Neural cell (in vitro differentiated cells): Measurements from ENCODE around the gene ADTRP. TPM values are rescaled to one million over a fixed set of nuclear protein-coding genes. Genes with fewer than 3 reads are reported as not detected.

Experiments used
- H2AFZ ChIP-seq: fragments of 200-600, 300-800 bp; sonication (generic), shearing (Covaris generic); 2 replicates; pipeline ENCODE4 v1.6.0; 2014; ENCODE audit warnings: low read depth, mild to moderate bottlenecking, antibody characterized with exemption, low read length, moderate library complexity
- H3F3A ChIP-seq: fragments of 200-600 bp; shearing (Covaris generic); 2 replicates; pipeline ENCODE4 v1.6.1; 2016; ENCODE audit warnings: mild to moderate bottlenecking, moderate library complexity, mixed read lengths, antibody characterized with exemption, low read length; ENCODE audit not compliant: insufficient read depth, poor library complexity, severe bottlenecking
- H3K27ac ChIP-seq: fragments of 200-600, 300-800 bp; sonication (generic), shearing (Covaris generic); 2 replicates; pipeline ENCODE4 v1.5.1; 2014; ENCODE audit warnings: mild to moderate bottlenecking, low read length, moderate library complexity
- H3K27me3 ChIP-seq: fragments of 300-800, 200-600 bp; sonication (generic), shearing (Covaris generic); 2 replicates; pipeline ENCODE4 v1.6.0; 2014; ENCODE audit warnings: mild to moderate bottlenecking, low read depth, low read length, moderate library complexity; ENCODE audit not compliant: insufficient read depth
- H3K36me3 ChIP-seq: fragments of 300-800, 200-600 bp; sonication (generic), shearing (Covaris generic); 2 replicates; pipeline ENCODE4 v1.5.1; 2014; ENCODE audit warnings: mild to moderate bottlenecking, antibody characterized with exemption, low read length, moderate library complexity; ENCODE audit not compliant: insufficient read depth
- H3K4me2 ChIP-seq: fragments of 300-800, 200-600 bp; sonication (generic), shearing (Covaris generic); 2 replicates; pipeline ENCODE4 v1.6.0; 2014; ENCODE audit warnings: mild to moderate bottlenecking, low read length
- H3K4me3 ChIP-seq: fragments of 300-800, 200-600 bp; sonication (generic), shearing (Covaris generic); 2 replicates; pipeline ENCODE4 v1.5.1; 2014; ENCODE audit warnings: mild to moderate bottlenecking, low read length, moderate library complexity
- H3K79me2 ChIP-seq: fragments of 200-600 bp; shearing (Covaris generic); replicated peaks from 2 replicates; pipeline ENCODE4 v1.6.0; 2014; ENCODE audit warnings: mild to moderate bottlenecking, low read length, moderate library complexity; ENCODE audit not compliant: insufficient read depth
- H3K9ac ChIP-seq: fragments of 300-800, 200-600 bp; sonication (generic), shearing (Covaris generic); 2 replicates; pipeline ENCODE4 v1.6.1; 2016; ENCODE audit warnings: mild to moderate bottlenecking, low read length, mixed read lengths
- H3K9me2 ChIP-seq: fragments of 200-600 bp; shearing (Covaris generic); 2 replicates; pipeline ENCODE4 v1.6.1; 2016; ENCODE audit warnings: mild to moderate bottlenecking, low read length, mixed read lengths; ENCODE audit not compliant: insufficient read depth
- H3K9me3 ChIP-seq: fragments of 200-600, 300-800 bp; sonication (generic), shearing (Covaris generic); 2 replicates; pipeline ENCODE4 v1.6.1; 2016; ENCODE audit warnings: mild to moderate bottlenecking, mixed run types, low read length, moderate library complexity, mixed read lengths
- H4K20me1 ChIP-seq: fragments of 200-600 bp; shearing (Covaris generic); 2 replicates; pipeline ENCODE4 v1.6.1; 2016; ENCODE audit warnings: mild to moderate bottlenecking, mixed run types; ENCODE audit not compliant: insufficient read depth
- CTCF ChIP-seq: fragments of 450-650 bp; IDR thresholded peaks from 2 replicates; pipeline ENCODE4 v1.5.1; 2014; ENCODE audit warnings: antibody characterized with exemption, mild to moderate bottlenecking, moderate library complexity; ENCODE audit not compliant: poor library complexity, severe bottlenecking
- EP300 ChIP-seq: fragments of 450-650 bp; conservative IDR thresholded peaks from 2 replicates; pipeline ENCODE4 v1.6.1; 2014; ENCODE audit warnings: antibody characterized with exemption, mild to moderate bottlenecking, moderate library complexity; ENCODE audit not compliant: poor library complexity, severe bottlenecking
- EZH2 ChIP-seq: fragments of 200-600, 300-800 bp; shearing (Covaris generic), sonication (generic); IDR thresholded peaks from 2 replicates; pipeline ENCODE4 v1.6.1; 2014; ENCODE audit warnings: antibody characterized with exemption, low read length, borderline replicate concordance, mild to moderate bottlenecking; ENCODE audit not compliant: insufficient read depth, poor library complexity, severe bottlenecking
- MXI1 ChIP-seq: fragments of 450-650 bp; conservative IDR thresholded peaks from 2 replicates; pipeline ENCODE4 v1.6.1; 2014; ENCODE audit warnings: antibody characterized with exemption, mild to moderate bottlenecking; ENCODE audit not compliant: poor library complexity, severe bottlenecking
- POLR2AphosphoS5 ChIP-seq: IDR thresholded peaks from 2 replicates; pipeline ENCODE4 v1.6.1; 2012
- RAD21 ChIP-seq: fragments of 450-650 bp; conservative IDR thresholded peaks from 2 replicates; pipeline ENCODE4 v1.6.1; 2014; ENCODE audit warnings: antibody characterized with exemption, mild to moderate bottlenecking, moderate library complexity
- SMC3 ChIP-seq: fragments of 450-650 bp; conservative IDR thresholded peaks from 2 replicates; pipeline ENCODE4 v1.6.1; 2014; ENCODE audit warnings: antibody characterized with exemption, mild to moderate bottlenecking, moderate library complexity; ENCODE audit not compliant: poor library complexity
- TAF1 ChIP-seq: IDR thresholded peaks from 2 replicates; pipeline ENCODE4 v1.6.1; 2012; ENCODE audit warnings: low read depth
- polyA plus RNA-seq: library from polyadenylated mRNA; depleted of rRNA; stranded (reverse); fragments of >200 nt; gene quantifications from 2 replicates; pipeline ENCODE4 v1.2.3, GENCODE V29; 2014
- TF ChIP-seq, protein P1 (sequence below): IDR thresholded peaks from 2 replicates; pipeline ENCODE4 v1.6.1; 2012; ENCODE audit warnings: borderline replicate concordance

The ADTRP gene
- polyA plus RNA-seq, 1 donor from 2014 or later = not detected

- Histone ChIP-seq H3K79me2 (no peaks in the 10 kb centered on the region), H3K4me2 (no peak overlapping the region), H3K9me3 (peaks cover 3% of the 10 kb centered on the region), H3K36me3 (no peaks in the 10 kb centered on the region), H3K9me2 (no peaks in the 10 kb centered on the region), H3F3A (no peaks in the 10 kb centered on the region), H3K4me3 (no peak overlapping the region), H3K27me3 (no peaks in the 10 kb centered on the region), H2AFZ (no peak overlapping the region), H3K9ac (no peak overlapping the region), H3K27ac (no peak overlapping the region), H4K20me1 (no peaks in the 10 kb centered on the region)
- no peak for TF ChIP-seq EP300
- no peak for TF ChIP-seq EZH2
- TF ChIP-seq RAD21 = no peak
These were observed 55.6 kb downstream of the ADTRP start for GRCh38 chr6:11722805-11723631.

- Histone ChIP-seq H3K9me3 (peaks cover 3% of the 10 kb centered on the region), H3K9ac (no peak overlapping the region), H4K20me1 (no peaks in the 10 kb centered on the region), H3F3A (no peaks in the 10 kb centered on the region), H2AFZ (no peak overlapping the region), H3K36me3 (no peaks in the 10 kb centered on the region), H3K79me2 (no peaks in the 10 kb centered on the region), H3K4me3 (no peak overlapping the region), H3K27me3 (no peaks in the 10 kb centered on the region), H3K4me2 (no peak overlapping the region), H3K27ac (no peak overlapping the region), H3K9me2 (no peaks in the 10 kb centered on the region)
- no peak for TF ChIP-seq TAF1
- TF ChIP-seq SMC3 = no peak
- no peak for TF ChIP-seq POLR2AphosphoS5
- TF ChIP-seq, protein P1, sequence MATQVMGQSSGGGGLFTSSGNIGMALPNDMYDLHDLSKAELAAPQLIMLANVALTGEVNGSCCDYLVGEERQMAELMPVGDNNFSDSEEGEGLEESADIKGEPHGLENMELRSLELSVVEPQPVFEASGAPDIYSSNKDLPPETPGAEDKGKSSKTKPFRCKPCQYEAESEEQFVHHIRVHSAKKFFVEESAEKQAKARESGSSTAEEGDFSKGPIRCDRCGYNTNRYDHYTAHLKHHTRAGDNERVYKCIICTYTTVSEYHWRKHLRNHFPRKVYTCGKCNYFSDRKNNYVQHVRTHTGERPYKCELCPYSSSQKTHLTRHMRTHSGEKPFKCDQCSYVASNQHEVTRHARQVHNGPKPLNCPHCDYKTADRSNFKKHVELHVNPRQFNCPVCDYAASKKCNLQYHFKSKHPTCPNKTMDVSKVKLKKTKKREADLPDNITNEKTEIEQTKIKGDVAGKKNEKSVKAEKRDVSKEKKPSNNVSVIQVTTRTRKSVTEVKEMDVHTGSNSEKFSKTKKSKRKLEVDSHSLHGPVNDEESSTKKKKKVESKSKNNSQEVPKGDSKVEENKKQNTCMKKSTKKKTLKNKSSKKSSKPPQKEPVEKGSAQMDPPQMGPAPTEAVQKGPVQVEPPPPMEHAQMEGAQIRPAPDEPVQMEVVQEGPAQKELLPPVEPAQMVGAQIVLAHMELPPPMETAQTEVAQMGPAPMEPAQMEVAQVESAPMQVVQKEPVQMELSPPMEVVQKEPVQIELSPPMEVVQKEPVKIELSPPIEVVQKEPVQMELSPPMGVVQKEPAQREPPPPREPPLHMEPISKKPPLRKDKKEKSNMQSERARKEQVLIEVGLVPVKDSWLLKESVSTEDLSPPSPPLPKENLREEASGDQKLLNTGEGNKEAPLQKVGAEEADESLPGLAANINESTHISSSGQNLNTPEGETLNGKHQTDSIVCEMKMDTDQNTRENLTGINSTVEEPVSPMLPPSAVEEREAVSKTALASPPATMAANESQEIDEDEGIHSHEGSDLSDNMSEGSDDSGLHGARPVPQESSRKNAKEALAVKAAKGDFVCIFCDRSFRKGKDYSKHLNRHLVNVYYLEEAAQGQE = no peak
- no peak for TF ChIP-seq EP300
- no peak for TF ChIP-seq MXI1
- no peak for TF ChIP-seq RAD21
- no peak for TF ChIP-seq CTCF
- TF ChIP-seq EZH2 = no peak
These were observed 56.4 kb downstream of the ADTRP start for GRCh38 chr6:11722220-11722619.
